AG04449 (cell line): ENCODE measurements around the gene PLA2G12A.
"Not testable (repeated sequence)": the region's sequence is repeated elsewhere in the genome, so short reads cannot be mapped to it uniquely, and the experiment has no call there.

Source experiments
- CTCF ChIA-PET: fragments of 350-600 bp; formaldehyde crosslinking; extraction: SDS; loops from one replicate; lab custom pipeline; 2021; ENCODE audit warnings: antibody characterized with exemption; lab: Yijun Ruan, JAX
- POLR2A ChIA-PET: fragments of 400-600, 350-600 bp; formaldehyde crosslinking; extraction: SDS; loops from one replicate; lab custom pipeline; 2020; ENCODE audit warnings: antibody characterized with exemption, inconsistent platforms; lab: Yijun Ruan, JAX
- DNase-seq: peaks from one replicate; pipeline ENCODE4 v3.0.0-alpha.2; 2010; ENCODE audit warnings: low read depth, low spot score
- H3K4me3 ChIP-seq: 2 replicates; pipeline ENCODE4 v1.5.1; 2011; ENCODE audit warnings: low read depth, mild to moderate bottlenecking, control low read depth, low read length
- CTCF ChIP-seq: IDR thresholded peaks from one replicate; pipeline ENCODE4 v1.5.1; 2011; ENCODE audit warnings: mild to moderate bottlenecking, moderate library complexity, low read length, control low read depth, inconsistent platforms; ENCODE audit not compliant: insufficient read depth; ENCODE audit errors: missing control alignments

PLA2G12A gene

GRCh38 chr4:109691411-109691920 is 38.4 kb downstream of the PLA2G12A start:
- POLR2A ChIA-PET: no interaction called here
- no peak for DNase-seq
- CTCF ChIA-PET: interaction anchor here (0.6 to 1.9 kb wide), 2 partner anchors 10 to 12 kb away, joined by 3 to 6 read pairs; no protein-coding TSS in a partner anchor
- H3K4me3 ChIP-seq: no peak overlapping the region
- no peak for TF ChIP-seq CTCF

- DNase-seq: no peak
- ChIA-PET CTCF (interaction anchor here (1.9 kb wide), 1 partner anchor 11 kb away, joined by 6 read pairs; no protein-coding TSS in a partner anchor), POLR2A (no interaction called here)
- no peak for TF ChIP-seq CTCF
- H3K4me3 ChIP-seq: no peak overlapping the region
Observed at GRCh38 chr4:109690690-109691410, 39.0 kb downstream of the PLA2G12A start.

- CTCF ChIA-PET: interaction anchor here (1.3 kb wide), 1 partner anchor 15 kb away, joined by 5 read pairs; no protein-coding TSS in a partner anchor
- POLR2A ChIA-PET: no interaction called here
- no peak overlapping the region for H3K4me3 ChIP-seq
- DNase-seq: no peak
- no peak for TF ChIP-seq CTCF
Observed at GRCh38 chr4:109684727-109685126, 45.1 kb downstream of the PLA2G12A start.

GRCh38 chr4:109683621-109684253 is 46.1 kb downstream of the PLA2G12A start:
- ChIA-PET POLR2A (no interaction called here), CTCF (interaction anchor here (1.3 kb wide), 1 partner anchor 16 kb away, joined by 5 read pairs; no protein-coding TSS in a partner anchor)
- no peak for TF ChIP-seq CTCF
- DNase-seq: no peak
- H3K4me3 ChIP-seq: no peak overlapping the region

GRCh38 chr4:109682875-109683274 is 47.0 kb downstream of the PLA2G12A start:
- no peak for DNase-seq
- TF ChIP-seq CTCF: no peak
- ChIA-PET POLR2A (no interaction called here), CTCF (no interaction called here)
- no peak overlapping the region for H3K4me3 ChIP-seq

- DNase-seq, POLR2A ChIA-PET, H3K4me3 ChIP-seq, CTCF ChIA-PET: not testable (repeated sequence)
Observed at GRCh38 chr4:109678925-109679324, 50.9 kb downstream of the PLA2G12A start.

- POLR2A ChIA-PET, CTCF ChIA-PET, H3K4me3 ChIP-seq, DNase-seq: not testable (repeated sequence)
Observed at GRCh38 chr4:109678472-109678871, 51.4 kb downstream of the PLA2G12A start.
